Activated CD4-positive, CD25-positive, alpha-beta regulatory T cell treated with anti-CD3 and anti-CD28 coated beads, Interleukin-2, amount 50 U/mL, for 16 hours (primary cell): ENCODE measurements around the gene NF2.

Experiments used
- DNase-seq: peaks from one replicate; pipeline ENCODE4 v3.0.0-alpha.2; 2020; ENCODE audit warnings: low read depth, low spot score

Gene NF2

DNA sequence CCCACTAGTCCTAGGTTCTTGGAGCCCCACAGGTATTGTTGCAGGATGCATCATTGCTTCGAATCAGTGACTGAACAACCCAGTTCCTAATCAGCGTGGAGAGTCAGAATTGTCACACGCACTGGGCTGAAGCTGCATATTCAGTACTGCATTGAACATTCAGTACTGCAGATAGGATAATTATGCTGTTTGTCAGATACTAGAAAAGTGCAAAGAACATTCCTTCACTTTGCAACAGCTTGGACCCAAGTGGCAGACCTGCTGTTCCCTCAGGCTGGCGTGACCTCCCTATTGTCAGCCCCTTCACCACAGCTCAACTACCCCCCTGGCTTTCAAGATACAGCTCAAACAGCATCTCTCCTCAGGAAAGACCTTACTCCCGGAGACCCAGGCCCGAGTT lies 27.6 kb downstream of the NF2 start:
- no peak for DNase-seq

DNA sequence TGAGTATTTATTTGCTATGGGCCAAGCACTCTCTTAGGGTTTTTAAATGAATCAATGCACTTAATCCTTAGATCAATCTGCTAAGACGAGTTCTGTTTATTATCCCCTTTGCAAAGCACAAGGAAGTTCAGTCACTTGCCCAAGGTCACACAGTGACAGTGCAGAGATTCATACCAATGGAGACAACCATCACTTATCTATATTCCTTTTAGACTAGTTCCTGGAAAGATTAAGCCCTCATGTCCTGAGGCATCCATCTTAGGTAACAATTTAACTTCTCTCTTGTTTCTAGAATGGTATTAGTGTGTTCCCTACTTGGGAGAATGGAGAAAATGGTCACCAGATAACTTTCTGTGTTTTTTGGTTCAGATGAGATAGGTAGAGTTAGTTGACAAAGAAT lies 28.3 kb downstream of the NF2 start:
- no peak for DNase-seq

DNA sequence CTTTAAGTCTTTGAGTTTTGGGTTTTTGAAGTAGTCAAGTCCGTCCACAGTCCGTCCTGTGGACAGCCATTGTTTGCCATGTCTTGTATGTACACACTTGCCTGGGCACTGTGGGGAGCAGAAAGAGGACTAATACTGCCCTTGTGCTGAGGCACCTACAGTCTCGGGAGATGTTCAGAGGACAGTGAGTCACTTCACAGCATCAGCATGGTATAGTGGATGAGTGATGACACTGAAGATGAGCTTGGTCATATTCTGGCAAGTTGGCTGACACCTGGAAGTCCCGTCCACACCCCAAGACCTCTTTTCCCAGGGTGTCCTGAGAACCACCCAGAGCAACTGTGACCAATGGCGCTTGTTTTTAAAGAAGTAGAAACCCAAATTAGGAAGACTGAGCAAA lies 29.2 kb downstream of the NF2 start:
- DNase-seq, result no peak

GRCh38 chr22:29633514-29634312 lies 30.3 kb downstream of the NF2 start:
- no peak for DNase-seq

DNA sequence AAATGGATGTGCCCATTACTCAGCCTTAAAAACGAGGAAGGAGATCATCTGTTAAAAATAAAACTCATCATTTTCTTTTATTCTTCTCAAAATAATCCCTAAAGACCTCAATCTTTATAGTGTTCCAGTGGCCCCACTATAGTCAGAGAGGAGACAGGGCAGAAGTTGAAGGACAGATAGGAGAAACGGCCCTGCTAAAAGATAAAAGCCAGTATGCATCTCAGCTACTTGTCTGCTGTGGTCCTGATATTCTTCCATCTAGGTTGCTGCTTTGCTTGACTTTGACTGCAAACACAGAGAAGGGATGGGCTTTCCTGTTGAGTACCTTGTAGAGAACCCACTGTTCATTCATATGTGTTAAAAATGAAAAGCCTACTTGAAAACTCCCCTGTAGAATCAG lies 31.4 kb downstream of the NF2 start:
- no peak for DNase-seq

GRCh38 chr22:29635734-29636357 lies 32.4 kb downstream of the NF2 start:
- DNase-seq, result no peak

- DNase-seq, result no peak
These were observed 33.3 kb downstream of the NF2 start for GRCh38 chr22:29636751-29637150.

- DNase-seq, result no peak
These were observed 33.7 kb downstream of the NF2 start for GRCh38 chr22:29637181-29637580.

DNA sequence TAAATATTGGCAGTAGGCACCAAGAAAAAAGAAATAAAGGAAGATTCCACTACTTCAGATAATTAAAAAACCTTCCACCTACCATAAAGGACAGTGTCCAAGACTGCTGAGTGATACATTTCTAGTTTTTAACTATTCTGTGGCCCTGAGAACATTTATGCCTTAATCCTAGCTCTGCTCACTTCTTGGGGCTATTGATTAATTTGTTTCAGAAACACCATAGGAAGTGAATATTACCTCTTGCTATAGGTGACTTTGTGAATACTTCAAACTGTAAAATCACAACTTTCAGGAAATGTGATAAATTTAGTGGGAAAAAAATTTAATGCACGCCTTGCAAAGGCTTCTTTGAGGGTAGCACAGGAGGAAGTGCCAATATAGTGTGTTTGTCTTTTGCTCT lies 35.2 kb downstream of the NF2 start:
- DNase-seq, result no peak

DNA sequence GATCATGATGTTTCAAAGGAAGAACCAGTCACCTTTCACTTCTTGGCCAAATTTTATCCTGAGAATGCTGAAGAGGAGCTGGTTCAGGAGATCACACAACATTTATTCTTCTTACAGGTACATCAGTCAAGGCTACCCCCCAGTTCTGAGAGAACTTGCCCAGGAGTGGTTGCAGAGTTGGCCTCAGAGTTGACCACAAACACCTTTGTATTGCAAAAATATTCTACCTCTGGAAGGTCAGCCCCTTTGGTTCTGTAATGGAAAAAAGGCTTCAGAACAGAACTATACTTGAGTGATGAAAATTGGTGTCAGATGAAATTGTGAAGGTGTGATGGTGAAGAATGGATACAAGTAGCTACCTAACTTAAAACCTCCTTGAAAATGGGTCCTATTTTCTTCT lies 35.7 kb downstream of the NF2 start:
- DNase-seq, result no peak

DNA sequence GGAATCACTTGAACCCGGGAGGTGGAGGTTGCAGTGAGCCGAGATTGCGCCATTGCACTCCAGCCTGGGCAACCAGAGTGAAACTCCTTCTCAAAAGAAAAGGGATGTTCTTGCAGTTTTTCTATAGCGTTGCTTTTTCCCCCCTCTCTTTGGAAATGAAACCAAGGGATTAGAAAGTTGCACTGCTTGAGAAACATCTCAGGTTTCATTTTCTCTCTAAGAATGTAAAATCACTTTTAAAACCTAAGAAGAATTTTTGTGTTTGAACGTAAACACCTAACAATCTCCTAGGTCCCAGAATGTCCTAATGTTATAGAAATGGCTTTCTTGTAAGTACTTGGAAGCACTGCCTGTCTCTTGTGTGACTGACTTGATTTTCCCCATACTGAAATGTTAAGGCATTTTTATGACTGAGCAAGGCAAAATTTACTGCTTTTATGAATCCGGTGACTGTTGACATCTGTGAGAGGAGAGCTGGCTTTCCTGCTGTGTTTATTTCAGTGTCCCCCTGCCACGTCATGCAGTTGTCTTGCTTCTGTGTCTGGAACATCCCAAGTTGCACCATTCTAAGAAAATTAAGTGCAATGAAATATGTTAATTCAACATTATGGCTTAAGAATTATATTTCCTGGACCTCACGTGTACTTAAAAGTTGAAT lies 37.7 kb downstream of the NF2 start:
- no peak for DNase-seq

DNA sequence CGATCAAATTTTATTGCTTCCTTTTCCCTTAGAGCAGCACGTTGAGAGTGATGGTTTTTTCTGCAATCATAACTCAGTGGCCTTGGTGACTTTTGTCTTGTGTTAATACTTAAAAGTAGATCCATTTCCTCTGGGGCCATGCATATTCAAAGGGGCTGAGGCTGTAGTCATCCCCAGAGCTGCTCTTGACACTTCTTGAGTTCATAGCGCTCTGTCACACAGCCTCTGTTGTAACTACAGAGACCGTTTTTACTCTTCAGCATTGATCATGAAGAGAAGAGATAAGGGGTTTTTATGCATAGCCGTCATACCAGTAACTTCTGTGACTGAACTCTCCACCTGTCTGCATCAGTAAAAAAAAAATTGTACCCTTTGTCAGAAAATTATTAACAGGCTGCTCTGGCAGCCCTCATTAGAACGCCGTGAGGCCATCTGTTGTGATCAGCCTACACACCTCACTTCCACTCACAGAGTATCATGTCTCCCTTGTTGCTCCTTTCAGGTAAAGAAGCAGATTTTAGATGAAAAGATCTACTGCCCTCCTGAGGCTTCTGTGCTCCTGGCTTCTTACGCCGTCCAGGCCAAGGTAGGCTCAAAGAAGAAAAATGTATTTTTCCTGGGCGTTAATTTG lies 38.4 kb downstream of the NF2 start:
- no peak for DNase-seq

DNA sequence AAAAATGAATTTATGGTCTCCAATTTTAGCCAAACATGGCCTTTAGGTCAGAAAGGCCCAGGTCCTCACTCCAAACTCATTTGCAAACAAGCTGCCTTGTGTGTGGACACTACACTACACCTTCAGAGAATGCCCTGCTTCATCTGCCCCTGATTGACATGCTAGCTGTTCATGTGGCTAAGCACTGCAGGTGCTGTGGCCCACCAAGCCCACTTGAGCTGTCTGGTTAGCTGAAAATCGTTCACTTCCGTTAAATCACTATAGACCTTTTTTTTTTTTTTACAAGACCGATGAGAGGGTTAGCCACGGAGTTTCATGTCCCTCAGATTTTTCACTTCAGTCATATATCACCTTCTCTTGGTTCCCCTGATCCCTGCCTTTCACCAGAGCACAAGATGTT lies 39.3 kb downstream of the NF2 start:
- DNase-seq, result no peak

GRCh38 chr22:29647954-29648737 lies 44.7 kb downstream of the NF2 start:
- no peak for DNase-seq

- DNase-seq, result no peak
These were observed 46.9 kb downstream of the NF2 start for GRCh38 chr22:29650370-29650769.

- DNase-seq, result no peak
These were observed 48.2 kb downstream of the NF2 start for GRCh38 chr22:29651652-29652051.

DNA sequence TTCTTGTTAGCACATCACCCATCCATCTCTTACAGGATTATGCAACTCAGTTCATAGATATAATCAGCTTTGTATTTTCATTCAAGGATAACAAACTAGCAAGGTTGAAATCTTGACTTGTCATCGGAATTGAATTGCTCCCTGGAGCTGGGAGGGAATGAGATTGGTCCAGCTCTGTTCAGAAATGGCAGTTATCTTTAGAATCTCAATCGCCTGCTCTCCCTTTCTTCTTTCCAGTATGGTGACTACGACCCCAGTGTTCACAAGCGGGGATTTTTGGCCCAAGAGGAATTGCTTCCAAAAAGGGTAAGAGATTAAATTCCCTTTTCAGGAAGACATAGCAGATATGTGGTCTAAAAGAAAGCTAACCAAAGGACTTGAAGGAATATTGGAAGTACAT lies 51.0 kb downstream of the NF2 start:
- DNase-seq, result no peak

GRCh38 chr22:29654882-29655281 lies 51.4 kb downstream of the NF2 start:
- DNase-seq, result no peak

DNA sequence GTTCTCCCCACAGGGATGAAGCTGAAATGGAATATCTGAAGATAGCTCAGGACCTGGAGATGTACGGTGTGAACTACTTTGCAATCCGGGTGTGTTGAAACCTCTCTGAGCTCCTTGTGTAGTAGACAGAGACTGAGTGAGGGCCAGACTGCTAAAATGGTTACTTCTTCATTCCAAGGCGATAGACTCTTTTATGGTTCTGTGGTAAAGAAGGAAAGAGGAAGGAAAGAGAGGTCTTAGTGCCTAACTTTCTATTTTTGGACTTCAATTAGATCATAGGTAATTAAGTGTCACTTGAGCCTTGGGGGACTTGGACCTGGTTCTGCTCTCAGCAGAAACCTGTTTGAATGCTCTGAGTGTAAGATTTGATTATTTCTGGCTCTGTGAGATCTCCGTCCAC lies 54.7 kb downstream of the NF2 start:
- no peak for DNase-seq

- DNase-seq, result no peak
These were observed 56.6 kb downstream of the NF2 start for GRCh38 chr22:29660021-29660420.

DNA sequence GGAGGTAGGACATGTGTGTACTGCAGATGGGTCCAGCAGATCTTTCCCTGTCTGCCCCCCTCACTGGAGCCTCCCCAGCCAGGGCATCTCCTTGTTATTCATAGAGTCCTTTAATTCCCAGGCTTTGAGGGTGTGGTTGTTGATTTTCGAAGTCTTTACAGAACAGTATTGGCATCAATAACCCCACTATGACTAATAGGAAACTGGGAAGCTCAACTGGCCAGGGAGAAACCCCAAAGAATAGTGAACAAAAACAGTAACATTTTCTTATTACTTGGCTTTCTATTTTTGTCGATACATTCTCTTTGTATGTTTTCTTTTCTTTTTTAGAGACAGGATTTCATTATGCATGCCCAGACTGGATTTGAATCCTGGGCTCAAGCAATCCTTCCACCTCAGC lies 57.9 kb downstream of the NF2 start:
- no peak for DNase-seq
